K562 (cell line): ENCODE measurements around the gene DNASE2. TPM values are rescaled to one million over a fixed set of nuclear protein-coding genes. Genes with fewer than 3 reads are reported as not detected.

Experiments used
- CBX3 ChIP-seq, 2 experiments: IDR thresholded peaks; 1 replicate in 1 of 2; 2 replicates in 1 of 2; pipeline ENCODE4 v1.6.1; 2012; ENCODE audit warnings: inconsistent platforms in 2 of 2, low read length in 2 of 2, borderline replicate concordance in 1 of 2, control low read depth in 1 of 2
- CGGBP1 ChIP-seq: fragments of 250-450 bp; sonication (Bioruptor Pico); IDR thresholded peaks from 2 replicates; pipeline ENCODE4 v1.9.0; 2021; ENCODE audit warnings: mild to moderate bottlenecking
- HINFP ChIP-seq: fragments of 450-650 bp; conservative IDR thresholded peaks from 2 replicates; pipeline ENCODE4 v1.6.1; 2016; ENCODE audit warnings: missing genetic modification characterization, low read depth, mild to moderate bottlenecking, control low read depth, missing compliant biosample characterization
- HLTF ChIP-seq: fragments of 450-650 bp; IDR thresholded peaks from 2 replicates; pipeline ENCODE4 v1.6.1; 2016
- HMGN3 ChIP-seq: IDR thresholded peaks from 2 replicates; pipeline ENCODE4 v1.6.1; 2011; ENCODE audit warnings: borderline replicate concordance, low read depth, mild to moderate bottlenecking, mixed read lengths, low read length; ENCODE audit not compliant: insufficient read length; ENCODE audit errors: extremely low read depth
- HNRNPH1 ChIP-seq: fragments of 200-400 bp; formaldehyde crosslinking; optimal IDR thresholded peaks from 2 replicates; pipeline ENCODE3; 2017; ENCODE audit warnings: low read depth, mild to moderate bottlenecking, low read length, moderate library complexity
- JUN ChIP-seq, 2 experiments: sonication (generic) in 1 of 2; formaldehyde crosslinking in 1 of 2; IDR thresholded peaks; 2 replicates each; pipeline versions ENCODE4 v1.6.1 to v1.8.0; 2012 to 2022; ENCODE audit warnings: borderline replicate concordance in 2 of 2, mild to moderate bottlenecking in 2 of 2, improper control_type of control experiment in 1 of 2, low read depth in 1 of 2, low read length in 1 of 2, missing genetic modification reagents in 1 of 2
- MCM2 ChIP-seq: fragments of 450-650 bp; IDR thresholded peaks from 2 replicates; pipeline ENCODE4 v1.6.1; 2017; ENCODE audit warnings: low read depth, mild to moderate bottlenecking
- MEF2A ChIP-seq: IDR thresholded peaks from 2 replicates; pipeline ENCODE4 v1.6.1; 2011; ENCODE audit warnings: low read depth, mild to moderate bottlenecking, low read length, moderate library complexity; ENCODE audit not compliant: control insufficient read depth
- NR4A1 ChIP-seq, 2 experiments: fragments of 250-450 bp in 1 of 2; fragments of 450-650 bp in 1 of 2; sonication (Bioruptor Pico) in 1 of 2; IDR thresholded peaks; 2 replicates each; pipeline versions ENCODE4 v1.4.0 to v1.6.1; 2016 to 2020; ENCODE audit warnings: mild to moderate bottlenecking in 2 of 2, missing compliant biosample characterization in 1 of 2, missing genetic modification characterization in 1 of 2, moderate library complexity in 1 of 2
- NUFIP1 ChIP-seq: fragments of 450-650 bp; IDR thresholded peaks from 2 replicates; pipeline ENCODE4 v1.6.1; 2018; ENCODE audit not compliant: partially characterized antibody
- PATZ1 ChIP-seq: fragments of 250-450 bp; sonication (Bioruptor Pico); IDR thresholded peaks from 2 replicates; pipeline ENCODE4 v1.5.0; 2020; ENCODE audit warnings: mild to moderate bottlenecking, borderline replicate concordance
- PCBP1 ChIP-seq: fragments of 200-400 bp; formaldehyde crosslinking; IDR thresholded peaks from 2 replicates; pipeline ENCODE4 v1.6.1; 2018; ENCODE audit warnings: mild to moderate bottlenecking, low read depth, low read length; ENCODE audit not compliant: poor library complexity, severe bottlenecking
- PCBP2 ChIP-seq: fragments of 200-400 bp; formaldehyde crosslinking; IDR thresholded peaks from 2 replicates; pipeline ENCODE4 v1.6.1; 2018; ENCODE audit warnings: low read length, low read depth, mild to moderate bottlenecking, moderate library complexity; ENCODE audit not compliant: poor library complexity, severe bottlenecking
- TARDBP ChIP-seq: fragments of 450-650 bp; IDR thresholded peaks from 2 replicates; pipeline ENCODE4 v1.6.1; 2016
- ZFPM2 ChIP-seq: fragments of 250-450 bp; sonication (Bioruptor Pico); IDR thresholded peaks from 2 replicates; pipeline ENCODE4 v1.5.1; 2022; ENCODE audit warnings: mild to moderate bottlenecking
- ZNF197 ChIP-seq: fragments of 200-800 bp; sonication (Bioruptor generic); IDR thresholded peaks from 2 replicates; pipeline ENCODE4 v1.6.1; 2016; ENCODE audit warnings: low read depth, missing genetic modification characterization, missing compliant biosample characterization
- ZNF212 ChIP-seq: fragments of 450-650 bp; formaldehyde crosslinking; IDR thresholded peaks from 2 replicates; pipeline ENCODE4 v1.4.0; 2020; ENCODE audit warnings: mild to moderate bottlenecking
- ZNF561 ChIP-seq: fragments of 450-650 bp; formaldehyde crosslinking; conservative IDR thresholded peaks from 2 replicates; pipeline ENCODE4 v1.4.0; 2020; ENCODE audit warnings: mild to moderate bottlenecking, moderate library complexity
- ZNF655 ChIP-seq: fragments of 250-450 bp; sonication (Bioruptor Pico); IDR thresholded peaks from 2 replicates; pipeline ENCODE4 v1.5.0; 2021
- polyA plus RNA-seq, 8 experiments: library from polyadenylated mRNA; depleted of rRNA in 4 of 8; stranded (reverse) in 5 of 8; unstranded in 3 of 8; fragments of >200 nt; fragmentation: Nextera tagmentation in 2 of 8; fragmentation: Illumina TruSeq in 1 of 8; extraction: Ambion mirVana in 2 of 8; extraction: Trizol in 1 of 8; gene quantifications; 2 replicates each; pipeline versions ENCODE4 v1.2.1 to v1.2.3, GENCODE V29; 2011 to 2014; ENCODE audit warnings: inconsistent platforms in 1 of 8, missing spikeins in 1 of 8
- total RNA-seq, 7 experiments: library from RNA; depleted of rRNA in 6 of 7; stranded (reverse); fragments of >200 nt in 6 of 7; fragmentation: Illumina TruSeq in 2 of 7; extraction: Trizol in 2 of 7; gene quantifications; 2 replicates each; pipeline versions ENCODE4 v1.2.1 to v1.2.3, GENCODE V29; 2011 to 2021; ENCODE audit warnings: low replicate concordance in 1 of 7

The DNASE2 gene
- total and polyA plus RNA-seq, 9 of the 15 experiments (the other 6 are each of a cell fraction or from before 2014, with no cell fraction given): 4.4 to 27.0 (median 20.2) TPM

- TF ChIP-seq ZNF197 (CRISPR knock-in tag): no peak
- no peak for TF ChIP-seq CGGBP1 (CRISPR knock-in tag)
- TF ChIP-seq NR4A1 (CRISPR knock-in tag; IDR thresholded peaks at IDR 0.05): no peak
- TF ChIP-seq NR4A1 (tag; IDR thresholded peaks at IDR 0.05): no peak
- TF ChIP-seq TARDBP: no peak
- no peak for TF ChIP-seq ZNF212 (CRISPR knock-in tag)
- TF ChIP-seq MCM2: no peak
- no peak for TF ChIP-seq HINFP (tag)
- TF ChIP-seq PCBP2: no peak
- TF ChIP-seq PCBP1: no peak
- no peak for TF ChIP-seq MEF2A
- TF ChIP-seq HLTF: no peak
- no peak for TF ChIP-seq NUFIP1
- TF ChIP-seq CBX3 (IDR thresholded peaks at IDR 0.05; ENCODE audit: borderline replicate concordance in 1 of 2, low read length in 2 of 2): no peak
- no peak for TF ChIP-seq JUN (IDR thresholded peaks at IDR 0.05; ENCODE audit: borderline replicate concordance, low read depth, low read length)
- no peak for TF ChIP-seq JUN (CRISPR knock-in tag; IDR thresholded peaks at IDR 0.05; ENCODE audit: borderline replicate concordance)
- TF ChIP-seq PATZ1 (CRISPR knock-in tag): no peak
- TF ChIP-seq HMGN3: peak; percentile 48
- TF ChIP-seq ZNF561: no peak
- no peak for TF ChIP-seq ZFPM2 (CRISPR knock-in tag)
- TF ChIP-seq HNRNPH1: no peak
- no peak for TF ChIP-seq ZNF655
Observed at GRCh38 chr19:12867120-12868099, 13.8 kb downstream of the DNASE2 start (continued).
